IMR-90 (cell line): Measurements from ENCODE around the gene SOS1. TPM values are rescaled to one million over a fixed set of nuclear protein-coding genes. Genes with fewer than 3 reads are reported as not detected.

ENCODE experiments used
- ATAC-seq: fragments of 200-7000 bp; cut with Tn5 transposase; 2 replicates; pipeline ENCODE4 v1.9.1; 2020; ENCODE audit warnings: low read depth, mild to moderate bottlenecking, moderate library complexity
- BruUV-seq: library from RNA; stranded (reverse); fragments of 400-500 nt; replicated peaks from 2 replicates; lab custom pipeline; 2021; lab: Mats Ljungman, UMichigan
- CTCF ChIA-PET: fragments of 300-600 bp; formaldehyde crosslinking; extraction: SDS; loops from one replicate; lab custom pipeline; 2021; ENCODE audit warnings: antibody characterized with exemption; lab: Yijun Ruan, JAX
- POLR2A ChIA-PET: fragments of 300-600 bp; sonication (Branson Sonifier 250); formaldehyde crosslinking; loops from one replicate; lab custom pipeline; 2022; ENCODE audit warnings: antibody characterized with exemption; ENCODE audit not compliant: unreplicated experiment; lab: Charles Lee
- DNase-seq: peaks from one replicate; pipeline ENCODE4 v3.0.0; 2013
- H2AFZ ChIP-seq: replicated peaks from 2 replicates; pipeline ENCODE3; 2013; ENCODE audit warnings: low read length, mild to moderate bottlenecking; ENCODE audit not compliant: poor library complexity
- H2AK5ac ChIP-seq: 2 replicates; pipeline ENCODE4 v1.6.1; 2013; ENCODE audit warnings: low read depth, low read length, inconsistent platforms
- H2AK9ac ChIP-seq: replicated peaks from 2 replicates; pipeline ENCODE3; 2013; ENCODE audit warnings: mild to moderate bottlenecking, low read depth, low read length, moderate library complexity; ENCODE audit not compliant: poor library complexity
- H2BK120ac ChIP-seq: 2 replicates; pipeline ENCODE4 v1.6.1; 2013; ENCODE audit warnings: low read depth, low read length, inconsistent platforms
- H2BK15ac ChIP-seq: 3 replicates; pipeline ENCODE4 v1.6.1; 2013; ENCODE audit warnings: low read depth, low read length, inconsistent platforms
- H2BK20ac ChIP-seq: 2 replicates; pipeline ENCODE4 v1.6.1; 2013; ENCODE audit warnings: low read depth, mild to moderate bottlenecking, inconsistent platforms, low read length, moderate library complexity
- H2BK5ac ChIP-seq: 2 replicates; pipeline ENCODE4 v1.6.1; 2013; ENCODE audit warnings: mild to moderate bottlenecking, low read depth, low read length, inconsistent platforms; ENCODE audit not compliant: poor library complexity, severe bottlenecking
- H3K14ac ChIP-seq: replicated peaks from 2 replicates; pipeline ENCODE4 v1.6.1; 2013; ENCODE audit warnings: low read depth, low read length, inconsistent platforms
- H3K18ac ChIP-seq: 2 replicates; pipeline ENCODE4 v1.6.1; 2013; ENCODE audit warnings: low read depth, low read length, control low read depth
- H3K23ac ChIP-seq: 2 replicates; pipeline ENCODE4 v1.6.1; 2013; ENCODE audit warnings: low read depth, low read length, inconsistent platforms
- H3K27ac ChIP-seq: 2 replicates; pipeline ENCODE4 v1.5.1; 2013; ENCODE audit warnings: mild to moderate bottlenecking, control low read depth, low read length; ENCODE audit not compliant: insufficient read depth
- H3K27me3 ChIP-seq: 2 replicates; pipeline ENCODE4 v1.6.1; 2013; ENCODE audit warnings: low read length; ENCODE audit not compliant: control insufficient read depth, insufficient read depth
- H3K36me3 ChIP-seq: 2 replicates; pipeline ENCODE4 v1.6.1; 2013; ENCODE audit warnings: low read length, mixed read lengths; ENCODE audit not compliant: control insufficient read depth, insufficient read depth
- H3K4ac ChIP-seq: 2 replicates; pipeline ENCODE4 v1.6.1; 2013; ENCODE audit warnings: low read depth, low read length, inconsistent platforms
- H3K4me1 ChIP-seq: 2 replicates; pipeline ENCODE4 v1.6.1; 2013; ENCODE audit warnings: low read length, mixed read lengths; ENCODE audit not compliant: control insufficient read depth, insufficient read depth
- H3K4me2 ChIP-seq: 2 replicates; pipeline ENCODE4 v1.6.1; 2013; ENCODE audit warnings: low read depth, mild to moderate bottlenecking, control low read depth, low read length, moderate library complexity
- H3K4me3 ChIP-seq: 2 replicates; pipeline ENCODE4 v1.5.1; 2013; ENCODE audit warnings: low read depth, mild to moderate bottlenecking, control low read depth, low read length, moderate library complexity; ENCODE audit not compliant: insufficient read depth
- H3K56ac ChIP-seq: 2 replicates; pipeline ENCODE4 v1.6.1; 2013; ENCODE audit warnings: low read length, inconsistent platforms; ENCODE audit not compliant: insufficient read depth; ENCODE audit errors: extremely low read depth
- H3K79me1 ChIP-seq, 2 experiments: 2 replicates each; pipeline ENCODE4 v1.6.1; 2013; ENCODE audit warnings: low read length in 2 of 2, inconsistent platforms in 1 of 2, low read depth in 1 of 2
- H3K9ac ChIP-seq: 2 replicates; pipeline ENCODE4 v1.6.1; 2013; ENCODE audit warnings: low read depth, low read length, control low read depth
- H3K9me1 ChIP-seq: 2 replicates; pipeline ENCODE4 v1.6.1; 2013; ENCODE audit warnings: low read length, inconsistent platforms; ENCODE audit not compliant: insufficient read depth
- H3K9me3 ChIP-seq: 2 replicates; pipeline ENCODE4 v1.6.1; 2013; ENCODE audit warnings: low read length; ENCODE audit not compliant: control insufficient read depth, insufficient read depth
- H4K20me1 ChIP-seq: 2 replicates; pipeline ENCODE4 v1.6.1; 2013; ENCODE audit warnings: low read length, inconsistent platforms; ENCODE audit not compliant: insufficient read depth
- H4K5ac ChIP-seq: 2 replicates; pipeline ENCODE4 v1.6.1; 2013; ENCODE audit warnings: mild to moderate bottlenecking, low read depth, low read length, control low read depth
- H4K8ac ChIP-seq, 2 experiments: 2 replicates each; pipeline ENCODE4 v1.6.1; 2013; ENCODE audit warnings: low read depth in 2 of 2, low read length in 2 of 2, control low read depth in 1 of 2, inconsistent platforms in 1 of 2
- H4K91ac ChIP-seq: 2 replicates; pipeline ENCODE4 v1.6.1; 2013; ENCODE audit warnings: low read depth, low read length, inconsistent platforms; ENCODE audit not compliant: insufficient read depth
- BHLHE40 ChIP-seq: fragments of 150-350 bp; IDR thresholded peaks from 2 replicates; pipeline ENCODE4 v1.6.1; 2016; ENCODE audit warnings: mild to moderate bottlenecking, low read depth, low read length
- CEBPB ChIP-seq: IDR thresholded peaks from 2 replicates; pipeline ENCODE4 v1.6.1; 2012; ENCODE audit warnings: low read depth, low read length, improper control_type of control experiment
- CHD1 ChIP-seq: IDR thresholded peaks from 2 replicates; pipeline ENCODE4 v1.6.1; 2012; ENCODE audit warnings: low read depth, low read length, improper control_type of control experiment
- CTCF ChIP-seq: conservative IDR thresholded peaks from 2 replicates; pipeline ENCODE4 v1.5.1; 2012; ENCODE audit warnings: mild to moderate bottlenecking, low read depth, low read length, improper control_type of control experiment
- ELK1 ChIP-seq: fragments of 150-350 bp; IDR thresholded peaks from 2 replicates; pipeline ENCODE4 v1.6.1; 2016; ENCODE audit warnings: low read depth, mild to moderate bottlenecking, low read length, moderate library complexity, borderline replicate concordance
- FOS ChIP-seq: fragments of 150-350 bp; IDR thresholded peaks from 2 replicates; pipeline ENCODE4 v1.6.1; 2016; ENCODE audit warnings: low read depth, low read length
- MAFK ChIP-seq: IDR thresholded peaks from 2 replicates; pipeline ENCODE4 v1.6.1; 2012; ENCODE audit warnings: low read depth, low read length, improper control_type of control experiment
- MAZ ChIP-seq: IDR thresholded peaks from 2 replicates; pipeline ENCODE4 v1.6.1; 2012; ENCODE audit warnings: low read depth, mild to moderate bottlenecking, low read length, improper control_type of control experiment, moderate library complexity, borderline replicate concordance
- MXI1 ChIP-seq: IDR thresholded peaks from 2 replicates; pipeline ENCODE4 v1.6.1; 2012; ENCODE audit warnings: low read depth, mild to moderate bottlenecking, low read length, moderate library complexity, borderline replicate concordance
- POLR2A ChIP-seq: IDR thresholded peaks from 2 replicates; pipeline ENCODE4 v1.6.1; 2012; ENCODE audit warnings: mild to moderate bottlenecking, low read depth, low read length
- RAD21 ChIP-seq: IDR thresholded peaks from 2 replicates; pipeline ENCODE4 v1.6.1; 2012; ENCODE audit warnings: low read length, improper control_type of control experiment
- RCOR1 ChIP-seq: IDR thresholded peaks from 2 replicates; pipeline ENCODE4 v1.6.1; 2012; ENCODE audit warnings: mild to moderate bottlenecking, low read length, improper control_type of control experiment; ENCODE audit not compliant: insufficient replicate concordance
- RFX5 ChIP-seq: IDR thresholded peaks from 2 replicates; pipeline ENCODE4 v1.8.0; 2012; ENCODE audit warnings: low read depth, mild to moderate bottlenecking, low read length, moderate library complexity
- SMC3 ChIP-seq: fragments of 150-350 bp; IDR thresholded peaks from 2 replicates; pipeline ENCODE4 v1.6.1; 2016; ENCODE audit warnings: low read depth, mild to moderate bottlenecking, antibody characterized with exemption, low read length, moderate library complexity
- USF2 ChIP-seq: fragments of 150-350 bp; IDR thresholded peaks from 2 replicates; pipeline ENCODE4 v1.6.1; 2017; ENCODE audit warnings: mild to moderate bottlenecking, antibody characterized with exemption, low read length, low read depth
- WGBS, 2 experiments: methylation state at CpG; one replicate each; pipeline versions ENCODE4 v1.1.5 to v1.1.7; 2013; ENCODE audit warnings: missing lambda C conversion rate in 2 of 2; ENCODE audit not compliant: insufficient read length in 1 of 2; ENCODE audit errors: extremely low coverage in 2 of 2; 5-methylcytosine and 5-hydroxymethylcytosine counted together
- dilution Hi-C: fragments of 300-500 bp; cut with HindIII; formaldehyde crosslinking; loops from one replicate; pipeline ENCODE4 v1.14.3; 2018; ENCODE audit warnings: low sequenced_read_pairs; ENCODE audit not compliant: unreplicated experiment
- in situ Hi-C: fragments of 300-500 bp; cut with MboI; formaldehyde crosslinking; loops from 3 replicates; pipeline ENCODE4 v1.14.3; 2019; ENCODE audit warnings: low sequenced_read_pairs, inconsistent platforms, mixed read lengths
- intact Hi-C: fragments of 100-400 bp; cut with micrococcal nuclease; formaldehyde crosslinking; loops from 2 replicates; pipeline ENCODE4 v1.10.0; 2022
- polyA plus RNA-seq, 3 experiments: library from polyadenylated mRNA; depleted of rRNA; stranded (reverse); fragments of >200 nt; gene quantifications; 2 replicates each; pipeline ENCODE4 v1.2.3, GENCODE V29; 2012; ENCODE audit warnings: low replicate concordance in 1 of 3
- total RNA-seq: library from RNA; depleted of rRNA; stranded (reverse); fragments of >200 nt; gene quantifications from 2 replicates; pipeline ENCODE4 v1.2.3, GENCODE V29; 2012

The SOS1 gene
- total and polyA plus RNA-seq, 2 of the 4 experiments (the other 2 are of a cell fraction) = 8.2 to 11.2 TPM

GRCh38 chr2:39159283-39159682, 38.4 kb upstream of the SOS1 start:
- WGBS, 2 experiments = no CpG with 5 or more reads among the region's 2 CpGs
- Histone ChIP-seq H2AK5ac (no peak overlapping the region), H3K56ac (no peak overlapping the region), H3K18ac (no peak overlapping the region), H3K36me3 (no peaks in the 10 kb centered on the region), H3K9ac (no peak overlapping the region), H3K23ac (no peak overlapping the region), H3K9me1 (no peaks in the 10 kb centered on the region; the same call in 1 of the 2 replicates), H2AK9ac (no peak overlapping the region), H3K4me3 (no peak overlapping the region), H2BK15ac (no peak overlapping the region), H3K9me3 (no peaks in the 10 kb centered on the region), H4K20me1 (no peaks in the 10 kb centered on the region), H2BK120ac (no peak overlapping the region), H3K4me1 (peaks cover 1% of the 10 kb centered on the region; the same call in 1 of the 2 replicates), H2BK20ac (no peak overlapping the region), H3K27me3 (no peaks in the 10 kb centered on the region), H4K5ac (no peak overlapping the region), H3K4ac (no peak overlapping the region), H4K8ac (no peak overlapping the region), H2BK5ac (no peak overlapping the region), H3K4me2 (no peak overlapping the region), H2AFZ (no peak overlapping the region), H3K79me1 (no peaks in the 10 kb centered on the region), H4K91ac (no peak overlapping the region), H3K27ac (no peak overlapping the region), H3K14ac (no peak overlapping the region)
- in situ Hi-C loops = no loop called here
- intact Hi-C loops = no loop called here
- dilution Hi-C loops = no loop called here
- DNase-seq (no peak), ATAC-seq (no peak)
- TF ChIP-seq USF2 = no peak
- no peak for TF ChIP-seq FOS
- no peak for TF ChIP-seq MXI1
- TF ChIP-seq ELK1 = no peak
- TF ChIP-seq CTCF = no peak
- no peak for TF ChIP-seq BHLHE40
- no peak for TF ChIP-seq RAD21
- no peak for TF ChIP-seq MAFK
- no peak for TF ChIP-seq RCOR1
- no peak for TF ChIP-seq POLR2A
- TF ChIP-seq MAZ = no peak
- no peak for TF ChIP-seq CEBPB
- TF ChIP-seq SMC3 = no peak
- no peak for TF ChIP-seq RFX5
- TF ChIP-seq CHD1 = no peak
- POLR2A ChIA-PET = no interaction called here
- CTCF ChIA-PET = no interaction called here
- BruUV-seq = no TSS peak
